Smooth muscle cell (in vitro differentiated cells): ENCODE data around the gene DOCK4. TPM values are rescaled to one million over a fixed set of nuclear protein-coding genes. Genes with fewer than 3 reads are reported as not detected.

Experiments
- DNase-seq: peaks from one replicate; lab custom pipeline; 2025; ENCODE audit not compliant: unreplicated experiment; lab: John Stamatoyannopoulos, UW
- H2AFZ ChIP-seq: fragments of 200-600 bp; sonication (generic); 2 replicates; pipeline ENCODE4 v1.6.0; 2016; ENCODE audit warnings: antibody characterized with exemption, low read depth, mild to moderate bottlenecking
- H3F3A ChIP-seq: fragments of 200-600 bp; sonication (generic); 2 replicates; pipeline ENCODE4 v1.6.0; 2017; ENCODE audit warnings: antibody characterized with exemption, low read depth
- H3K27ac ChIP-seq: fragments of 200-600 bp; sonication (generic); 2 replicates; pipeline ENCODE4 v1.5.1; 2016; ENCODE audit warnings: low read depth, mild to moderate bottlenecking
- H3K27me3 ChIP-seq: fragments of 200-600 bp; sonication (generic); 2 replicates; pipeline ENCODE4 v1.6.1; 2016; ENCODE audit warnings: low read depth, mild to moderate bottlenecking
- H3K36me3 ChIP-seq: fragments of 200-600 bp; sonication (generic); 2 replicates; pipeline ENCODE4 v1.5.1; 2016; ENCODE audit warnings: low read depth
- H3K4me1 ChIP-seq: fragments of 200-600 bp; sonication (generic); 2 replicates; pipeline ENCODE4 v1.5.1; 2016; ENCODE audit warnings: low read depth
- H3K4me2 ChIP-seq: fragments of 200-600 bp; sonication (generic); 2 replicates; pipeline ENCODE4 v1.6.0; 2016; ENCODE audit warnings: mild to moderate bottlenecking
- H3K4me3 ChIP-seq: fragments of 200-600 bp; sonication (generic); 2 replicates; pipeline ENCODE4 v1.5.1; 2016; ENCODE audit warnings: mild to moderate bottlenecking
- H3K79me2 ChIP-seq: fragments of 200-600 bp; sonication (generic); 2 replicates; pipeline ENCODE4 v1.6.0; 2016; ENCODE audit warnings: low read depth, mild to moderate bottlenecking
- H3K9ac ChIP-seq: fragments of 200-600 bp; sonication (generic); 2 replicates; pipeline ENCODE4 v1.6.0; 2016; ENCODE audit warnings: low read depth
- H3K9me3 ChIP-seq: fragments of 200-600 bp; sonication (generic); replicated peaks from 2 replicates; pipeline ENCODE4 v1.5.1; 2016; ENCODE audit warnings: low read depth
- H4K20me1 ChIP-seq: fragments of 200-600 bp; sonication (generic); 2 replicates; pipeline ENCODE4 v1.6.0; 2016; ENCODE audit warnings: low read depth
- WGBS: methylation state at CpG from one replicate; pipeline ENCODE4 v1.1.7; 2016; ENCODE audit warnings: low lambda C conversion rate; 5-methylcytosine and 5-hydroxymethylcytosine counted together
- polyA plus RNA-seq: library from polyadenylated mRNA; unstranded; fragments of >200 nt; fragmentation: Nextera tagmentation; extraction: Ambion mirVana; gene quantifications from 2 replicates; pipeline ENCODE4 v1.2.1, GENCODE V29; 2016
- small RNA-seq: library from RNA; depleted of rRNA; stranded (forward); fragments of <200 nt; gene quantifications from one replicate; pipeline ENCODE3, GENCODE V24; 2014
- total RNA-seq: library from RNA; depleted of rRNA; stranded (reverse); fragments of >200 nt; gene quantifications from 2 replicates; pipeline ENCODE4 v1.2.3, GENCODE V29; 2014
- TF ChIP-seq, protein P1 (sequence below): fragments of 200-600 bp; sonication (generic); IDR thresholded peaks from 2 replicates; pipeline ENCODE4 v1.5.1; 2017; ENCODE audit warnings: borderline replicate concordance, mild to moderate bottlenecking, antibody characterized with exemption; ENCODE audit not compliant: insufficient read depth, poor library complexity, severe bottlenecking

Gene DOCK4
- total and polyA plus RNA-seq, 2 experiments from 2014 or later, result 7.4 to 20.5 TPM

DNA sequence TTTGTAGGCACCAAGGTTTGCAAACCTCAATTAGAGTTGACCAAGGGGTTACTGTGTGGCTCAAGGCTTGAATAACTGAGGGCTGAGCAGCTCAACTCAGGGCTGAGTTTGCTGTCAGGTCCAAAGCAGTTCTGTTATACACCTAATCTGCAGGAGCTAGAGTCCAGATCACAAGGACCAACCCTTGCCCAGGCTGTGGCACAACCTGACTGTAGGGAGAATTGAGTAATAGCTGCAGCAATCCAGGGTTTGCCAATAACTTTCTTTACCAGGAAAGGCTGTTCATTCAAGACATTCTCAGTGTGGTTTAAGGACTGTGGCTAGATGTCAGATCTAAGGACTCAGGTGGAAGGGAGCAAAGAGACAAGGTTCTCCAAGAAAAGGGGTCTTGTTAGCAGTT, 528.4 kb downstream of the DOCK4 start:
- Histone ChIP-seq H2AFZ (no peak overlapping the region), H4K20me1 (no peaks in the 10 kb centered on the region), H3K9ac (no peak overlapping the region), H3K4me2 (no peak overlapping the region), H3F3A (no peaks in the 10 kb centered on the region), H3K9me3 (no peaks in the 10 kb centered on the region), H3K27me3 (peaks cover 5% of the 10 kb centered on the region), H3K4me3 (no peak overlapping the region), H3K36me3 (no peaks in the 10 kb centered on the region), H3K27ac (no peak overlapping the region), H3K79me2 (no peaks in the 10 kb centered on the region), H3K4me1 (no peaks in the 10 kb centered on the region)
- no peak for DNase-seq
- TF ChIP-seq, protein P1, sequence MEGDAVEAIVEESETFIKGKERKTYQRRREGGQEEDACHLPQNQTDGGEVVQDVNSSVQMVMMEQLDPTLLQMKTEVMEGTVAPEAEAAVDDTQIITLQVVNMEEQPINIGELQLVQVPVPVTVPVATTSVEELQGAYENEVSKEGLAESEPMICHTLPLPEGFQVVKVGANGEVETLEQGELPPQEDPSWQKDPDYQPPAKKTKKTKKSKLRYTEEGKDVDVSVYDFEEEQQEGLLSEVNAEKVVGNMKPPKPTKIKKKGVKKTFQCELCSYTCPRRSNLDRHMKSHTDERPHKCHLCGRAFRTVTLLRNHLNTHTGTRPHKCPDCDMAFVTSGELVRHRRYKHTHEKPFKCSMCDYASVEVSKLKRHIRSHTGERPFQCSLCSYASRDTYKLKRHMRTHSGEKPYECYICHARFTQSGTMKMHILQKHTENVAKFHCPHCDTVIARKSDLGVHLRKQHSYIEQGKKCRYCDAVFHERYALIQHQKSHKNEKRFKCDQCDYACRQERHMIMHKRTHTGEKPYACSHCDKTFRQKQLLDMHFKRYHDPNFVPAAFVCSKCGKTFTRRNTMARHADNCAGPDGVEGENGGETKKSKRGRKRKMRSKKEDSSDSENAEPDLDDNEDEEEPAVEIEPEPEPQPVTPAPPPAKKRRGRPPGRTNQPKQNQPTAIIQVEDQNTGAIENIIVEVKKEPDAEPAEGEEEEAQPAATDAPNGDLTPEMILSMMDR, result no peak

DNA sequence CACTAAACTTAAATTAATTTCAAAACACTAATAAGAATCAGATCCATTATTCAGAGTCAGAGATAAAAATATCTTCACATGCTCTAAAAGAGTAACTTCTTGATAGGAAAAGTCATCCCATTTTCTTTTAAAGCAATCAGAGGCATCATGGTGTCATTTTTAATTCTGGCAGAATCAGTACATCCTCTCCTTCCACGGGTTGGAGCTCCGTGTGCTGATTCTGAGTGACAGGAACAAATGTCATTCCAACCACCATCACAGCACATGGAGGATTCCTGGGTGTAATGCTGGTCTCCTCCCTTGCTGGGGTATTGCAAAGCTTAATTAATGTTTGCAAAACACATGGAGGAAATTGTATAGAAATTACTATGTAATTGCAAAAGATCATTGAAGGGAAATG, 529.4 kb downstream of the DOCK4 start:
- Histone ChIP-seq H2AFZ (no peak overlapping the region), H4K20me1 (no peaks in the 10 kb centered on the region), H3K4me2 (no peak overlapping the region), H3K79me2 (no peaks in the 10 kb centered on the region), H3K4me1 (no peaks in the 10 kb centered on the region), H3K4me3 (no peak overlapping the region), H3K27ac (no peak overlapping the region), H3K36me3 (no peaks in the 10 kb centered on the region), H3K9ac (no peak overlapping the region), H3F3A (no peaks in the 10 kb centered on the region), H3K27me3 (peaks cover 5% of the 10 kb centered on the region), H3K9me3 (no peaks in the 10 kb centered on the region)
- DNase-seq, result no peak
- TF ChIP-seq, protein P1, result no peak
- WGBS, result 39% methylated on average over 2 of the region's 2 CpGs

Small RNAs within 50 kb of the gene (small RNA-seq; reads per million reads assigned to genes)
- gene RNA5SP237, result not detected

Other genes with a start within 250 kb of the DOCK4 start
- gene ZNF277, start 296 bp upstream of the DOCK4 start, total RNA-seq, result 28.0 and 31.7 TPM in 2 replicates
- 8.4 and 8.6 TPM in 2 replicates for gene ZNF277, start 296 bp upstream of the DOCK4 start, polyA plus RNA-seq
- gene IFRD1, start 244.1 kb upstream of the DOCK4 start, total RNA-seq, result 150 and 155 TPM in 2 replicates
- gene IFRD1, start 244.1 kb upstream of the DOCK4 start, polyA plus RNA-seq, result 70.5 and 82.9 TPM in 2 replicates